Thyroid gland (tissue), 4 donors: Measurements from ENCODE around the gene DEFB132. TPM values are rescaled to one million over a fixed set of nuclear protein-coding genes. Genes with fewer than 3 reads are reported as not detected.

Experiments
- DNase-seq, 2 donors: peaks; one replicate each; pipeline ENCODE4 v3.0.0-alpha.2; 2019
- H3K27ac ChIP-seq, 3 donors: fragments of 200-600 bp; sonication (generic); 1 replicate in 2 of 3; 2 replicates in 1 of 3; pipeline ENCODE4 v1.5.1; 2016 to 2019; ENCODE audit warnings: mild to moderate bottlenecking in 1 of 3, moderate library complexity in 1 of 3
- H3K27me3 ChIP-seq: fragments of 200-600 bp; sonication (generic); one replicate; pipeline ENCODE4 v1.5.1; 2019
- H3K36me3 ChIP-seq, 2 donors: fragments of 200-600 bp; sonication (generic); one replicate each; pipeline ENCODE4 v1.5.1; 2016 to 2019
- H3K4me1 ChIP-seq, 2 donors: fragments of 200-600 bp; sonication (generic); one replicate each; pipeline ENCODE4 v1.5.1; 2017 to 2019
- H3K4me3 ChIP-seq, 3 donors: fragments of 200-600 bp; sonication (generic); replicated peaks in 1 of 3; 1 replicate in 2 of 3; 2 replicates in 1 of 3; pipeline ENCODE4 v1.5.1; 2016; ENCODE audit warnings: mild to moderate bottlenecking in 1 of 3
- H3K9me3 ChIP-seq: fragments of 200-600 bp; sonication (generic); one replicate; pipeline ENCODE4 v1.5.1; 2017
- POLR2A ChIP-seq, 2 donors: fragments of 450-650 bp; IDR thresholded peaks; one replicate each; pipeline ENCODE4 v1.6.1; 2017; ENCODE audit warnings: antibody characterized with exemption in 2 of 2, mild to moderate bottlenecking in 2 of 2, moderate library complexity in 1 of 2
- WGBS, 2 donors: methylation state at CpG; one replicate each; pipeline ENCODE4 v1.1.5; 2017; 5-methylcytosine and 5-hydroxymethylcytosine counted together
- intact Hi-C: fragments of 100-400 bp; cut with DNase I; formaldehyde crosslinking; loops from one replicate; pipeline ENCODE4 v1.15.1; 2023
- total RNA-seq, 4 donors: library from RNA; depleted of rRNA; stranded (reverse); fragments of >200 nt; gene quantifications; one replicate each; pipeline ENCODE4 v1.2.3, GENCODE V29; 2016
- TF ChIP-seq, protein P1 (sequence below), 6 experiments: fragments of 200-600 bp in 3 of 6; fragments of 450-650 bp in 3 of 6; sonication (generic) in 3 of 6; IDR thresholded peaks; one replicate each; pipeline ENCODE4 v1.5.1; 2016 to 2019; ENCODE audit warnings: antibody characterized with exemption in 6 of 6, mild to moderate bottlenecking in 2 of 6, inconsistent platforms in 1 of 6, moderate library complexity in 1 of 6

Gene DEFB132
- total RNA-seq, 4 donors from 2014 or later = not detected

DNA sequence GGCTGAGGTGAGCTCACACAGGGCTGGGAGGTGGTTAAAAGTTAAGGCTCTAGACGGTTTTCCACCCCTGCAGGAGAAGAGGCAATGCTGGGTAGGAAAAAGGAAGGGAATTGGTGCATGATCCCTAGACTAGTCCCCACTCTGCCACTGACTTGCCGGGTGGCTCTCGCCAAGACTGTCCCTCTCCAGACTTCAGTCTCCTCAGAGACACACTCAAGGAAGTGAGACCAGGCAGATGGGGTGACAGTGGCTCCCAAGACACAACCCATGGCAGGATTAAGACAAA is 19.9 kb downstream of the DEFB132 start:
- Histone ChIP-seq H3K27ac (no peak overlapping the region), H3K9me3 (no peaks in the 10 kb centered on the region), H3K36me3 (peaks cover 0 to 15% of the 10 kb centered on the region in 2 donors), H3K4me1 (no peaks in the 10 kb centered on the region), H3K27me3 (no peaks in the 10 kb centered on the region), H3K4me3 (no peak overlapping the region)
- DNase-seq = no peak
- intact Hi-C loops = no loop called here
- 74 to 80% methylated on average over 3 of the region's 3 CpGs for WGBS, 2 donors
- no peak for TF ChIP-seq POLR2A (IDR thresholded peaks at IDR 0.05)
- TF ChIP-seq, protein P1, sequence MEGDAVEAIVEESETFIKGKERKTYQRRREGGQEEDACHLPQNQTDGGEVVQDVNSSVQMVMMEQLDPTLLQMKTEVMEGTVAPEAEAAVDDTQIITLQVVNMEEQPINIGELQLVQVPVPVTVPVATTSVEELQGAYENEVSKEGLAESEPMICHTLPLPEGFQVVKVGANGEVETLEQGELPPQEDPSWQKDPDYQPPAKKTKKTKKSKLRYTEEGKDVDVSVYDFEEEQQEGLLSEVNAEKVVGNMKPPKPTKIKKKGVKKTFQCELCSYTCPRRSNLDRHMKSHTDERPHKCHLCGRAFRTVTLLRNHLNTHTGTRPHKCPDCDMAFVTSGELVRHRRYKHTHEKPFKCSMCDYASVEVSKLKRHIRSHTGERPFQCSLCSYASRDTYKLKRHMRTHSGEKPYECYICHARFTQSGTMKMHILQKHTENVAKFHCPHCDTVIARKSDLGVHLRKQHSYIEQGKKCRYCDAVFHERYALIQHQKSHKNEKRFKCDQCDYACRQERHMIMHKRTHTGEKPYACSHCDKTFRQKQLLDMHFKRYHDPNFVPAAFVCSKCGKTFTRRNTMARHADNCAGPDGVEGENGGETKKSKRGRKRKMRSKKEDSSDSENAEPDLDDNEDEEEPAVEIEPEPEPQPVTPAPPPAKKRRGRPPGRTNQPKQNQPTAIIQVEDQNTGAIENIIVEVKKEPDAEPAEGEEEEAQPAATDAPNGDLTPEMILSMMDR (IDR thresholded peaks at IDR 0.05) = no peak

DNA sequence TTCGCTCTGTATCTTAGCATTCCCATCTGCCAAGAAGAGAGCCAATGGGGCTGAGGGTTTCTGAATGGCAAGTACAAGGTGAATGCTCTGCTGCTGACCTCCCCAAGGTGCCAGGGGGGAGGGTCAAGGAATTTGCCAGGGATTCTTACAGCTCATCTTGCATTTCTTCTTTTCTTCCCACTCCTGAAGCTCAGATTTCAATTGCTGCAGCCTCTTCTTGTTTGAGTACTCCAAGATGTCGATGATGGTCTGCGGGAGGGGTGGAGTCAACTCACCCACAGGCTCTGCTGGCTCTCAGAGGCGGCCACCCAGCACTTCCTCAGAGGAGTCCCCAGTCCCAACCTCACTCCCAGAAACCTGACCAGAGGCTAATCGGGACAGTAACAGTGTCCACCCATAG is 20.7 kb downstream of the DEFB132 start:
- Histone ChIP-seq H3K36me3 (peaks cover 0 to 15% of the 10 kb centered on the region in 2 donors), H3K4me1 (no peaks in the 10 kb centered on the region), H3K27me3 (no peaks in the 10 kb centered on the region), H3K4me3 (no peak overlapping the region), H3K27ac (no peak overlapping the region), H3K9me3 (no peaks in the 10 kb centered on the region)
- no peak for TF ChIP-seq POLR2A (IDR thresholded peaks at IDR 0.05)
- TF ChIP-seq, protein P1 (IDR thresholded peaks at IDR 0.05) = no peak
- WGBS, 2 donors = 65 to 75% methylated on average over 5 of the region's 5 CpGs
- intact Hi-C loops = no loop called here
- DNase-seq = no peak

DNA sequence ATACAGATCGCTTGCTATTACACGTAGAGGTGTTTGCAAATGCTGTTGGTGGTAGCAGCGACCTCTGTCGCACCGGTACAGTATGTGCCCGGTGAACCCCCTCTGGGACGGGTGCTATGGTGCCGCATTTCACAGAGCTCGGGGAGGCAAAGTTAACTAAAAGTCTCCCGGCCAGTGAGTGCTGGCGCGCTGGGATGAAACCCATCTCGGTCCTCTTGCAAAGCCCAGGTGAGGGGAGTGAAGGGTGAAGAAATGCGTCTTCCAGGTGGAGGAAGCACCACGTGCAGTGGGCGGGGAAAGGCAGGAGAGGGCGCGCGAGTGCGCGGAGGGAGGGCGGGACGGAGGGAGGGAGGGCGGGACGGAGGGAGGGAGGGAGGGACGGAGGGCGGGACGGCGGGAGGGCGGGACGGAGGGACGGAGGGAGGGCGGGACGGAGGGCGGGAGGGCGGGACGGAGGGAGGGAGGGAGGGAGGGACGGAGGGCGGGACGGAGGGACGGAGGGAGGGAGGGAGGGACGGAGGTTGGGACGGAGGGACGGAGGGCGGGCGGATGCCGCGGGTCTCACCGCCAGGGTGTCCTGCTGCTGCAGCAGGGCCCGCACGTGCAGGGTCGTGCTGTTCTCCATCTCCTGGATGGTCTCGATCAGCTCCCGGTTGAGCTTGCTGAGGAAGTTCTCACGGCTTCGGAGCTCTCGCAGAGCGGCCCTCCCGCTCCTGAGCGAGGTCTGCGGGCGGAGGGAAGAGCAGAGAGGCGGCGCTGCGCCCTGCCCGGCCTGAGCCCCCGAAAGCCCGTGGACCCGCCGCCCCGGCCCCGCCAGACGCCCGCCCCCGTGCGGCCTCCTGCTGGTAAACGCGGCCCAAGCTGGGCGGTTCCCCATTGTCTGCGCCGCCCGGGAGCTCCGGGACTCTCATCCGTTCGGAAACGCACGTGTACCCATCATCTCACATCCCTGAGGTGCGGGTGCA is 21.4 kb downstream of the DEFB132 start:
- Histone ChIP-seq H3K27ac (no peak overlapping the region), H3K36me3 (peaks cover 0 to 15% of the 10 kb centered on the region in 2 donors), H3K27me3 (no peaks in the 10 kb centered on the region), H3K4me1 (no peaks in the 10 kb centered on the region), H3K4me3 (peak overlapping the region in 1 of 3 donors; percentile 4), H3K9me3 (no peaks in the 10 kb centered on the region)
- DNase-seq = peak in 1 of 2 donors; percentile 56
- TF ChIP-seq, protein P1 (IDR thresholded peaks at IDR 0.05) = peak in 2 of 6 experiments; percentile 13 to 24
- TF ChIP-seq POLR2A (IDR thresholded peaks at IDR 0.05) = no peak
- intact Hi-C loops = no loop called here
- WGBS, 2 donors = 68 to 84% methylated on average over 47 to 57 of the region's 88 CpGs

DNA sequence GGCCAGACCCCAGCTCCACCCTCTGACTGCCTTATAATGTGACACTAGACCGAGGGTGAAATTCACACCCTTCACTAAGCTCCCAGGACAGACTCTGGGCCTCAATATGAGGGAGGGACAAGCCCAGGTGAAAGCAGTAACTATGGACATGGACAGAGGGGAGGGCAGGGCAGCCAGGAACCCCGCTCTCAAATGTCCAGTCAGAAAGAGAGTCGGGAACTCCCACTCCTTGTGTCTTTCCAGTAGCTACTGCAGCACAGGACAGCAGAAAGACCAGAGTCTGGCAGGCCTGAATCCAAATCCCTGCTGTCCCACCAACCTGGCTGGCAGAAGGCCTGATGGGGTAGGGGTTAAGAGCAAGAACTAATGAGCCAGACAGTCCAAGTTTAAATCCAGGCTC is 26.6 kb downstream of the DEFB132 start:
- Histone ChIP-seq H3K9me3 (no peaks in the 10 kb centered on the region), H3K4me1 (no peaks in the 10 kb centered on the region), H3K27me3 (no peaks in the 10 kb centered on the region), H3K36me3 (no peaks in the 10 kb centered on the region), H3K4me3 (no peak overlapping the region), H3K27ac (no peak overlapping the region)
- intact Hi-C loops = no loop called here
- TF ChIP-seq POLR2A (IDR thresholded peaks at IDR 0.05) = no peak
- TF ChIP-seq, protein P1 (IDR thresholded peaks at IDR 0.05) = no peak
- WGBS, 2 donors = 76% methylated on average over 3 of the region's 3 CpGs
- DNase-seq = no peak

DNA sequence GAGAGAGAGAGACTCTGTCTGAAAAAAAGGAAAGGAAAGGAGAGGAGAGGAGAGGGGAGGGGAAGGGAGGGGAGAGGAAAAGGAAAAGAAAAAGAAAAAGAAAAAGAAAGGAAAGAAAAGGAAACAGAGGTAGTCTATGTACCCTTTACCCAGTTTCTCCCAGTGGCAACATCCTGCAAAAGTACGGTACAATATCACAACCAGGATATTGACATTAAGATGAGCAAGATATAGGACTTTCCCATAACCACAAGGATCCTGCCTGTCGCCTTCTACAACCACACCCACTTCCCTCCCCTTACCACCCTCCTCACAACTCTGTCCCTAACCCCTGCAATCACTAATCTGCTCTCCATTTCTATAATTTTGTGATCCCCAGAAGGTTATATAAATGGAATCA is 29.0 kb downstream of the DEFB132 start:
- intact Hi-C loops = no loop called here
- H3K9me3 ChIP-seq = no peaks in the 10 kb centered on the region
- no peak overlapping the region for H3K27ac ChIP-seq
- no peaks in the 10 kb centered on the region for H3K27me3 ChIP-seq
- no peak overlapping the region for H3K4me3 ChIP-seq
- no peak for DNase-seq
- WGBS, 2 donors = 75 to 82% methylated on average over 2 of the region's 2 CpGs
- peaks cover 0 to 9% of the 10 kb centered on the region in 2 donors for H3K4me1 ChIP-seq
- H3K36me3 ChIP-seq = no peaks in the 10 kb centered on the region
- no peak for TF ChIP-seq POLR2A (IDR thresholded peaks at IDR 0.05)
- TF ChIP-seq, protein P1 (IDR thresholded peaks at IDR 0.05) = no peak
